Body of pancreas (tissue), 4 donors: Measurements from ENCODE around the gene ANGEL2. TPM values are rescaled to one million over a fixed set of nuclear protein-coding genes. Genes with fewer than 3 reads are reported as not detected.
A peak's percentile ranks its signal among the peaks of the same experiment; 100 is the strongest.

Experiments used
- ATAC-seq: fragments of 150-250 bp; one replicate; pipeline ENCODE4 v1.9.1; 2016
- DNase-seq, 4 donors: peaks; one replicate each; pipeline ENCODE4 v3.0.0-alpha.2; 2019
- H3K27ac ChIP-seq, 4 donors: fragments of 200-600 bp; sonication (generic); 1 replicate in 3 of 4; 2 replicates in 1 of 4; pipeline versions ENCODE4 v1.5.1 to v1.6.1; 2016 to 2019; ENCODE audit warnings: mild to moderate bottlenecking in 1 of 4, mixed read lengths in 1 of 4, moderate library complexity in 1 of 4
- H3K27me3 ChIP-seq, 2 donors: fragments of 200-600 bp; sonication (generic); one replicate each; pipeline ENCODE4 v1.6.0; 2016; ENCODE audit warnings: mild to moderate bottlenecking in 1 of 2
- H3K36me3 ChIP-seq, 2 donors: fragments of 200-600 bp; sonication (generic); replicated peaks in 1 of 2; 2 replicates each; pipeline ENCODE4 v1.5.1; 2016; ENCODE audit warnings: low read depth in 2 of 2; ENCODE audit not compliant: insufficient read depth in 1 of 2
- H3K4me1 ChIP-seq: fragments of 200-600 bp; sonication (generic); one replicate; pipeline ENCODE4 v1.6.0; 2016
- H3K4me3 ChIP-seq, 2 donors: fragments of 200-600 bp; sonication (generic); 1 replicate in 1 of 2; 2 replicates in 1 of 2; pipeline ENCODE4 v1.5.1; 2016 to 2019
- H3K9me3 ChIP-seq, 3 donors: fragments of 200-600 bp; sonication (generic); 1 replicate in 2 of 3; 2 replicates in 1 of 3; pipeline ENCODE4 v1.5.1; 2016
- CTCF ChIP-seq, 7 experiments: fragments of 450-650 bp in 4 of 7; fragments of 200-600 bp in 3 of 7; sonication (generic) in 3 of 7; IDR thresholded peaks; one replicate each; pipeline ENCODE4 v1.5.1; 2016 to 2019; ENCODE audit warnings: antibody characterized with exemption in 7 of 7
- POLR2A ChIP-seq, 3 donors: fragments of 450-650 bp; IDR thresholded peaks; one replicate each; pipeline ENCODE4 v1.6.1; 2016; ENCODE audit warnings: antibody characterized with exemption in 3 of 3, mild to moderate bottlenecking in 2 of 3
- WGBS, 2 donors: methylation state at CpG; one replicate each; pipeline ENCODE4 v1.1.5; 2017; 5-methylcytosine and 5-hydroxymethylcytosine counted together
- intact Hi-C: fragments of 100-400 bp; cut with DNase I; formaldehyde crosslinking; loops from one replicate; pipeline ENCODE4 v1.15.1; 2023
- total RNA-seq, 2 donors: library from RNA; depleted of rRNA; stranded (reverse); fragments of >200 nt; gene quantifications; one replicate each; pipeline ENCODE4 v1.1.0, GENCODE V29; 2016

The ANGEL2 gene
- total RNA-seq, 2 donors from 2014 or later = 14.5 to 36.8 TPM

DNA sequence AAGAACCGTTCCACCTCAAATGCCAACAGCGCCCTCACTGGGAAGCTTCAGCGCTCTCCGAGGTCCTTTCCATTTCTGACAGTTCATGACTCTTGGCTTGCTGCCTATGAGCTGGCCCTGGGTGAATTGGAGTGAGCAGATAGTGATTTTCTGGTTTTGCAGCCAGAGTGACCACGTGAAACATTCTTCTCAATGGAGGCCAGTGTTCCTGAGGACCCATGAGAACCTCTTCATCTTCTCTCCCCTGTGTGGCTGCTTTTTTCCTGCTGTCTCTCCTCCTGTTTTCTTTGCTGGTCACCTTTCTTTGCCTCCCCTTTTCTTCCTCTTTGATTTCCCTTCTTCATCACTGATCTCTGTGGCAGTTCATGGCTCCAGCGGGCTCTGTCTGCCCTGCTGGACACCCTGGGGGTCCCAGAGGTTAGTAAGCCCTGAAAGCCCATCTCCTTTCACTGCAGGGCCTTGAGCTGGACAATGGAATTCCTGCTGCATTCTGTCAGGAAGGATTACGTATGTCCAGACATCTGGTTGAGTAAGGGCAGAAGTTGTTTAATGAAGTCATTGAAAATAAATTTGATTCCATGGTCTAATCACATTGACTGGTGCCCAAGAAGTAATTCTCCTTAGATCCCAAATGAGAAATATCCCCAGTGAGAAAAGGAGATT, 35.4 kb downstream of the ANGEL2 start:
- DNase-seq = peak in 2 of 4 donors; percentile 11 to 19
- intact Hi-C loops = no loop called here
- no peak for TF ChIP-seq POLR2A (IDR thresholded peaks at IDR 0.05)
- no peak for TF ChIP-seq CTCF (IDR thresholded peaks at IDR 0.05)
- Histone ChIP-seq H3K4me3 (no peak overlapping the region), H3K27me3 (no peaks in the 10 kb centered on the region), H3K36me3 (no peaks in the 10 kb centered on the region), H3K9me3 (no peaks in the 10 kb centered on the region), H3K27ac (peak overlapping the region in 2 of 4 donors; percentile 58 to 63), H3K4me1 (peaks cover 19% of the 10 kb centered on the region)
- ATAC-seq = no peak
- WGBS, 2 donors = 70 to 71% methylated on average over 7 of the region's 7 CpGs

DNA sequence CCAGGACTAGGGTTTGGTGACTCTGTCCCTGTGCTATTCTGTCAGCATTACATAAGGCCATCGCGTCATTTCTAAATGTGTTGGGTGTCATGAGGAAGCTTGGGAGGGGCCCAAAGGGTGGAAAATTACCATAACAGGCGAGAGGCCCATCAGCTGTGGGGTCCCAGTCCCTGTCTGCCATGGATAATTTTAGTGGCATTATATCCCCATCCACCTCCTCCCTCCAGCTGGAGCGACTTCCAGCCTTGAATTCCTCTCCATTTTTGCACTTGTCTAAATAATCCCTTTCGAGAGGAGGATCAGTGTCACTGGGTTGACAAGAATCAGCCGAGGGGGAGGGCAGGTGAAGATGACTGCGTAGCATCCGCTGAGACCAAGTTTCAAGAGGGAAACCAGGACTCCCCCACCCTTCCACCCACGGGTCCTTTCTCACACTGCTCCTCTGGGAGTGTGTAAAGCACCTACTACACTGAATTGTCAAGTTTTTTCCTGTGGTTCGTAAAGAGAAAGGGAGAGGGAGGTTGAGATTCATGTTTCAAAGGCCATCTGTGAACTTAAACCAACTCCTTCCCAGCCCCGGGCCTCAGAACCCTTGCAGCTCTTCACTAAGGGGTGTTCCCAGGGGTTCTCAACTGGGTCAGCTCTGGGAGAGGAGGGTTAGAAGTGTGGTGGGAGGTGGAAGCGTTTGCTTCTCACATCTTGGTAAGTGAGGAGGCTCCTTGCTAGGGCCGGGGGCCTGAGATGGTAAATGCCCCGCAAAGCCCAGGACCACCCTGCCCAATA, 36.1 kb downstream of the ANGEL2 start:
- intact Hi-C loops = no loop called here
- Histone ChIP-seq H3K4me1 (peaks cover 19% of the 10 kb centered on the region), H3K27me3 (no peaks in the 10 kb centered on the region), H3K4me3 (no peak overlapping the region), H3K9me3 (no peaks in the 10 kb centered on the region), H3K36me3 (no peaks in the 10 kb centered on the region), H3K27ac (no peak overlapping the region)
- 75 to 80% methylated on average over 10 to 14 of the region's 14 CpGs for WGBS, 2 donors
- ATAC-seq (no peak), DNase-seq (no peak)
- TF ChIP-seq POLR2A (IDR thresholded peaks at IDR 0.05) = no peak
- TF ChIP-seq CTCF (IDR thresholded peaks at IDR 0.05) = no peak

GRCh38 chr1:212977781-212978645, 37.7 kb downstream of the ANGEL2 start:
- H3K4me1 ChIP-seq = peaks cover 19% of the 10 kb centered on the region
- no peaks in the 10 kb centered on the region for H3K27me3 ChIP-seq
- no peak for TF ChIP-seq CTCF (IDR thresholded peaks at IDR 0.05)
- TF ChIP-seq POLR2A (IDR thresholded peaks at IDR 0.05) = no peak
- no peak overlapping the region for H3K4me3 ChIP-seq
- intact Hi-C loops = no loop called here
- no peaks in the 10 kb centered on the region for H3K36me3 ChIP-seq
- no peak for DNase-seq
- no peaks in the 10 kb centered on the region for H3K9me3 ChIP-seq
- WGBS, 2 donors = 71 to 72% methylated on average over 15 to 16 of the region's 16 CpGs
- ATAC-seq = no peak
- no peak overlapping the region for H3K27ac ChIP-seq

DNA sequence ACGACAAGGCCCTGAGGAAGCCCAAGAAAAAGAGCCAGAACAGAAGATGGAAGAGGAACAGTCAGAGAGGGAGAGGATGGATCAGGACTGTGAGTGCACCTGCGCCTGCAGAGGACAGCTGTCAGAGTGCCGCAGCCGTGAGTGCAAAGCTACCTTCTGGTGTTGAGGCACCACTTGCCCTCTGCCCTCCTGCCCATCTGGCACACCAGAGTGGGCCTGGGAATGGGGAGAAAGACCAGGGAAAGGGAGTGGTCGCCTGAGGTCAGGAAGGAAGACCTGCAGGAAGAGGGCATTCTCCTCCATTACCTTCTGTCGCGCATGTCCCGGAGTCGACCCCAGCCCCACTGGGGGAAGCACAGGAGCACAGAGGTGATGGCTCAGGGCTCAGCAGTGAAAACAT, 39.1 kb downstream of the ANGEL2 start:
- ATAC-seq = no peak
- Histone ChIP-seq H3K4me3 (no peak overlapping the region), H3K27ac (no peak overlapping the region), H3K36me3 (no peaks in the 10 kb centered on the region), H3K27me3 (no peaks in the 10 kb centered on the region), H3K4me1 (peaks cover 8% of the 10 kb centered on the region), H3K9me3 (no peaks in the 10 kb centered on the region)
- 80 to 86% methylated on average over 9 of the region's 9 CpGs for WGBS, 2 donors
- no peak for DNase-seq
- no peak for TF ChIP-seq POLR2A (IDR thresholded peaks at IDR 0.05)
- TF ChIP-seq CTCF (IDR thresholded peaks at IDR 0.05) = no peak
- intact Hi-C loops = no loop called here
